ENCODE data around the gene UIMC1.

Gene UIMC1

GRCh38 chr5:176986280-176986679, 20.3 kb downstream of the UIMC1 start:
- TF ChIP-seq EP300 (IDR thresholded peaks at IDR 0.05; ENCODE audit: borderline replicate concordance), result no peak
- TF ChIP-seq USF1 (IDR thresholded peaks at IDR 0.05), result no peak

GRCh38 chr5:176985516-176985915, 21.1 kb downstream of the UIMC1 start:
- no peak for TF ChIP-seq NFIC (IDR thresholded peaks at IDR 0.05)
- no peak for TF ChIP-seq CEBPB (IDR thresholded peaks at IDR 0.05)
- TF ChIP-seq, protein P1, sequence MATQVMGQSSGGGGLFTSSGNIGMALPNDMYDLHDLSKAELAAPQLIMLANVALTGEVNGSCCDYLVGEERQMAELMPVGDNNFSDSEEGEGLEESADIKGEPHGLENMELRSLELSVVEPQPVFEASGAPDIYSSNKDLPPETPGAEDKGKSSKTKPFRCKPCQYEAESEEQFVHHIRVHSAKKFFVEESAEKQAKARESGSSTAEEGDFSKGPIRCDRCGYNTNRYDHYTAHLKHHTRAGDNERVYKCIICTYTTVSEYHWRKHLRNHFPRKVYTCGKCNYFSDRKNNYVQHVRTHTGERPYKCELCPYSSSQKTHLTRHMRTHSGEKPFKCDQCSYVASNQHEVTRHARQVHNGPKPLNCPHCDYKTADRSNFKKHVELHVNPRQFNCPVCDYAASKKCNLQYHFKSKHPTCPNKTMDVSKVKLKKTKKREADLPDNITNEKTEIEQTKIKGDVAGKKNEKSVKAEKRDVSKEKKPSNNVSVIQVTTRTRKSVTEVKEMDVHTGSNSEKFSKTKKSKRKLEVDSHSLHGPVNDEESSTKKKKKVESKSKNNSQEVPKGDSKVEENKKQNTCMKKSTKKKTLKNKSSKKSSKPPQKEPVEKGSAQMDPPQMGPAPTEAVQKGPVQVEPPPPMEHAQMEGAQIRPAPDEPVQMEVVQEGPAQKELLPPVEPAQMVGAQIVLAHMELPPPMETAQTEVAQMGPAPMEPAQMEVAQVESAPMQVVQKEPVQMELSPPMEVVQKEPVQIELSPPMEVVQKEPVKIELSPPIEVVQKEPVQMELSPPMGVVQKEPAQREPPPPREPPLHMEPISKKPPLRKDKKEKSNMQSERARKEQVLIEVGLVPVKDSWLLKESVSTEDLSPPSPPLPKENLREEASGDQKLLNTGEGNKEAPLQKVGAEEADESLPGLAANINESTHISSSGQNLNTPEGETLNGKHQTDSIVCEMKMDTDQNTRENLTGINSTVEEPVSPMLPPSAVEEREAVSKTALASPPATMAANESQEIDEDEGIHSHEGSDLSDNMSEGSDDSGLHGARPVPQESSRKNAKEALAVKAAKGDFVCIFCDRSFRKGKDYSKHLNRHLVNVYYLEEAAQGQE (IDR thresholded peaks at IDR 0.05; ENCODE audit: low read depth), result no peak
- TF ChIP-seq FOXM1 (IDR thresholded peaks at IDR 0.05; ENCODE audit: borderline replicate concordance, low read depth), result no peak
- TF ChIP-seq TEAD4 (IDR thresholded peaks at IDR 0.05), result no peak
- TF ChIP-seq EP300 (IDR thresholded peaks at IDR 0.05; ENCODE audit: borderline replicate concordance), result no peak
- no peak for TF ChIP-seq EGR1 (IDR thresholded peaks at IDR 0.05)
- no peak for TF ChIP-seq TAF1 (IDR thresholded peaks at IDR 0.05; ENCODE audit: low read depth)
- TF ChIP-seq ZBTB7A (IDR thresholded peaks at IDR 0.05; ENCODE audit: low read depth), result no peak
- no peak for TF ChIP-seq TCF12 (IDR thresholded peaks at IDR 0.05; ENCODE audit: low read depth)

GRCh38 chr5:176980818-176981217, 25.8 kb downstream of the UIMC1 start:
- TF ChIP-seq TEAD4 (IDR thresholded peaks at IDR 0.05) (no peak), YY1 (IDR thresholded peaks at IDR 0.05; ENCODE audit: low read depth) (no peak), TCF12 (IDR thresholded peaks at IDR 0.05; ENCODE audit: low read depth) (no peak), EP300 (IDR thresholded peaks at IDR 0.05; ENCODE audit: borderline replicate concordance) (no peak), TAF1 (IDR thresholded peaks at IDR 0.05; ENCODE audit: low read depth) (no peak), CREB1 (IDR thresholded peaks at IDR 0.05; ENCODE audit: low read depth) (no peak), USF1 (IDR thresholded peaks at IDR 0.05) (no peak), NFIC (IDR thresholded peaks at IDR 0.05) (no peak), EGR1 (IDR thresholded peaks at IDR 0.05) (no peak), RAD21 (IDR thresholded peaks at IDR 0.05; ENCODE audit: low read depth) (no peak), CEBPB (IDR thresholded peaks at IDR 0.05) (no peak), ZBTB7A (IDR thresholded peaks at IDR 0.05; ENCODE audit: low read depth) (no peak), FOXM1 (IDR thresholded peaks at IDR 0.05; ENCODE audit: borderline replicate concordance, low read depth) (no peak)
- TF ChIP-seq, protein P2, sequence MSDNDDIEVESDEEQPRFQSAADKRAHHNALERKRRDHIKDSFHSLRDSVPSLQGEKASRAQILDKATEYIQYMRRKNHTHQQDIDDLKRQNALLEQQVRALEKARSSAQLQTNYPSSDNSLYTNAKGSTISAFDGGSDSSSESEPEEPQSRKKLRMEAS (IDR thresholded peaks at IDR 0.05), result no peak
- TF ChIP-seq, protein P1 (IDR thresholded peaks at IDR 0.05; ENCODE audit: low read depth), result no peak

DNA sequence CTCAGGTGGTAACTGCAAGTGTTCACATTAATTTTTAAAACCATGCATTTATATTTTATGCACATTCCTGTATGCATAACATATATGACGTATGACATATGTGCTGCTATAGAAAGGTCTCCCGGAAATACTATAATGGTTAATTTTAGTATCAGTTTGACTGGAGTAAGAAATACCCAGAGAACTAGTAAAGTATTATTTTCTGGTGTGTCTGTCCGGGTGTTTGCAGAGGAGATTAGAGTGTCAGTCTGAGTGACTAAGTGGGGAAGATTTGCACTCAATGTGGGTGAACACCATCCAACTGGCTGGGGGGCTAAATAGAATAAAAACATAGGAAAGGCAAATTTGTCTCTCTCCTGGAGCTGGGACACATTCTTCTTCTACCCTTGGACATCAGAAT, 26.9 kb downstream of the UIMC1 start:
- TF ChIP-seq TAF1 (IDR thresholded peaks at IDR 0.05; ENCODE audit: low read depth), result no peak
- no peak for TF ChIP-seq CEBPB (IDR thresholded peaks at IDR 0.05)
- no peak for TF ChIP-seq TCF12 (IDR thresholded peaks at IDR 0.05; ENCODE audit: low read depth)
- no peak for TF ChIP-seq YY1 (IDR thresholded peaks at IDR 0.05; ENCODE audit: low read depth)
- TF ChIP-seq, protein P1 (IDR thresholded peaks at IDR 0.05; ENCODE audit: low read depth), result no peak
- no peak for TF ChIP-seq EGR1 (IDR thresholded peaks at IDR 0.05)
- no peak for TF ChIP-seq TEAD4 (IDR thresholded peaks at IDR 0.05)
- no peak for TF ChIP-seq RAD21 (IDR thresholded peaks at IDR 0.05; ENCODE audit: low read depth)
- TF ChIP-seq USF1 (IDR thresholded peaks at IDR 0.05), result no peak
- TF ChIP-seq NFIC (IDR thresholded peaks at IDR 0.05), result no peak
- TF ChIP-seq ZBTB7A (IDR thresholded peaks at IDR 0.05; ENCODE audit: low read depth), result no peak
- TF ChIP-seq EP300 (IDR thresholded peaks at IDR 0.05; ENCODE audit: borderline replicate concordance), result no peak
- no peak for TF ChIP-seq FOXM1 (IDR thresholded peaks at IDR 0.05; ENCODE audit: borderline replicate concordance, low read depth)
- TF ChIP-seq, protein P2 (IDR thresholded peaks at IDR 0.05), result no peak
- no peak for TF ChIP-seq CREB1 (IDR thresholded peaks at IDR 0.05; ENCODE audit: low read depth)

Data from Ishikawa (cell line).